ENCODE results near the gene MRTFA. TPM values are rescaled to one million over a fixed set of nuclear protein-coding genes. Genes with fewer than 3 reads are reported as not detected.

Gene MRTFA
- total and polyA plus RNA-seq, 9 of the 15 experiments (the other 6 are each of a cell fraction or from before 2014, with no cell fraction given) = 0.84 to 21.1 (median 3.7) TPM

DNA sequence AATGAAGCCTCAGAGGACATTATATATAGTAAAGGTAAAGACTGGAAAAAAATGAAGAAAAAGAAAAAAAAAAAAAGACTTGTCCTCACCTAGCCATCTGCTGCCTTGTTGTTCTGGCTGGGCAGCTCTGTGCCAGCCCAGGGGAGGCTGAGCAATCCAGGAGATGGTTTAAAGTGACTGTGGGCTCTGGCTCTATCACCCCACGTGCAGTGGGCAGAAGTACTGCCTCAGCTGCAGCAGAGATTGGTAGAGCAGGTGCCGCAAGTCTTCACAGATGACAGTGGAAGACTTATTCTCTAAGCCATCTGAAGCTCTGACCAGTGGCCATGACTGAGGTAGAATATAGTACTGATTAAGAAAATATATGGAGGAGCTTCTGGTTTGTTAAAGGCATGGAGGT, 203.9 kb downstream of the MRTFA start (continued):
- TF ChIP-seq ZNF764 (CRISPR knock-in tag; IDR thresholded peaks at IDR 0.05; ENCODE audit: low read depth) (no peak), PTRF (tag; IDR thresholded peaks at IDR 0.05) (no peak)

GRCh38 chr22:40432157-40432556, 204.4 kb downstream of the MRTFA start:
- Histone ChIP-seq H4K20me1 (replicated peaks; ENCODE audit: control insufficient read depth, insufficient read depth, low read length) (0 out of 2 replicates have a peak, but pooled peaks cover 3% of the 10 kb centered on the region), H3K27me3 (ENCODE audit: control insufficient read depth in 2 of 2, insufficient read depth in 2 of 2, low read length in 2 of 2) (no peaks in the 10 kb centered on the region), H3K9me1 (ENCODE audit: control insufficient read depth, insufficient read depth, low read length) (no peaks in the 10 kb centered on the region), H3K9ac (ENCODE audit: insufficient read depth in 1 of 2, low read depth in 2 of 2, low read length in 2 of 2) (no peak overlapping the region), H2AFZ (ENCODE audit: low read depth, low read length) (no peak overlapping the region), H3K9me3 (replicated peaks; ENCODE audit: control insufficient read depth, insufficient read depth, low read depth, low read length) (no peaks in the 10 kb centered on the region), H3K4me3 (no peak overlapping the region), H3K79me2 (ENCODE audit: control insufficient read depth, insufficient read depth, low read length) (no peaks in the 10 kb centered on the region; the same call in 2 of the 3 replicates), H3K27ac (ENCODE audit: extremely low read depth, low read depth, low read length) (no peak overlapping the region), H3K4me2 (ENCODE audit: insufficient read depth, low read length) (no peak overlapping the region), H3K36me3 (ENCODE audit: control insufficient read depth, insufficient read depth, low read length) (peaks cover 43% of the 10 kb centered on the region; the same call in 2 of the 3 replicates), H3K4me1 (replicated peaks in 1 of 2; ENCODE audit: control insufficient read depth in 2 of 2, insufficient read depth in 2 of 2, low read length in 2 of 2) (peaks cover 0 to 17% of the 10 kb centered on the region in 2 experiments; a peak in 4 of 5 replicates)
- ChIA-PET CTCF (ENCODE audit: low intra/inter-chr PET ratio) (no interaction called here), POLR2A (no interaction called here)
- BruUV-seq (replicated peaks) = no TSS peak
- intact Hi-C loops (cut with micrococcal nuclease) (no loop called here), in situ Hi-C loops (cut with MboI) (loop anchor here (5.0 to 10.0 kb wide), 2 partner anchors 55 to 213 kb away; no protein-coding TSS in a partner anchor)
- FAIRE-seq (no peak), ATAC-seq (no peak), DNase-seq (ENCODE audit: extremely low read depth in 1 of 4, low spot score in 3 of 4) (no peak)
- TF ChIP-seq ZNF384 (IDR thresholded peaks at IDR 0.05; ENCODE audit: low read depth, low read length) (no peak), SNIP1 (IDR thresholded peaks at IDR 0.05; ENCODE audit: low read depth) (no peak), KLF16 (IDR thresholded peaks at IDR 0.05) (no peak), NRF1 (conservative IDR thresholded peaks at IDR 0.05 in 1 of 2, IDR thresholded peaks at IDR 0.05 in 1 of 2) (no peak), ILF3 (IDR thresholded peaks at IDR 0.05; ENCODE audit: borderline replicate concordance) (no peak), ZC3H4 (CRISPR knock-in tag; IDR thresholded peaks at IDR 0.05; ENCODE audit: borderline replicate concordance) (no peak), NCOA1 (IDR thresholded peaks at IDR 0.05; ENCODE audit: low read depth) (no peak), POLR2G (IDR thresholded peaks at IDR 0.05; ENCODE audit: low read depth, low read length) (no peak), OTX1 (CRISPR knock-in tag; IDR thresholded peaks at IDR 0.05) (no peak), ZNF217 (CRISPR knock-in tag; IDR thresholded peaks at IDR 0.05) (no peak)
- WGBS (ENCODE audit: insufficient coverage, low coverage, missing lambda C conversion rate) = 74% methylated on average over 3 of the region's 5 CpGs
